Ovary (tissue), 3 donors: ENCODE results near the gene ACSL3.

Experiments
- EP300 ChIP-seq: sonication (generic); formaldehyde crosslinking; IDR thresholded peaks from one replicate; pipeline ENCODE4 v1.6.1; 2017; ENCODE audit warnings: antibody characterized with exemption
- POLR2A ChIP-seq: fragments of 450-650 bp; IDR thresholded peaks from one replicate; pipeline ENCODE4 v1.6.1; 2017; ENCODE audit warnings: antibody characterized with exemption, mild to moderate bottlenecking, moderate library complexity
- TF ChIP-seq, protein P1 (sequence below), 3 donors: fragments of 450-650 bp in 2 of 3; fragments of 200-600 bp in 1 of 3; IDR thresholded peaks; one replicate each; pipeline versions ENCODE4 v1.5.1 to v1.8.0; 2016 to 2022; ENCODE audit warnings: antibody characterized with exemption in 3 of 3, mild to moderate bottlenecking in 1 of 3
- donor health status: DM: no; HTN: no; CAD: no.

- TF ChIP-seq, protein P1, sequence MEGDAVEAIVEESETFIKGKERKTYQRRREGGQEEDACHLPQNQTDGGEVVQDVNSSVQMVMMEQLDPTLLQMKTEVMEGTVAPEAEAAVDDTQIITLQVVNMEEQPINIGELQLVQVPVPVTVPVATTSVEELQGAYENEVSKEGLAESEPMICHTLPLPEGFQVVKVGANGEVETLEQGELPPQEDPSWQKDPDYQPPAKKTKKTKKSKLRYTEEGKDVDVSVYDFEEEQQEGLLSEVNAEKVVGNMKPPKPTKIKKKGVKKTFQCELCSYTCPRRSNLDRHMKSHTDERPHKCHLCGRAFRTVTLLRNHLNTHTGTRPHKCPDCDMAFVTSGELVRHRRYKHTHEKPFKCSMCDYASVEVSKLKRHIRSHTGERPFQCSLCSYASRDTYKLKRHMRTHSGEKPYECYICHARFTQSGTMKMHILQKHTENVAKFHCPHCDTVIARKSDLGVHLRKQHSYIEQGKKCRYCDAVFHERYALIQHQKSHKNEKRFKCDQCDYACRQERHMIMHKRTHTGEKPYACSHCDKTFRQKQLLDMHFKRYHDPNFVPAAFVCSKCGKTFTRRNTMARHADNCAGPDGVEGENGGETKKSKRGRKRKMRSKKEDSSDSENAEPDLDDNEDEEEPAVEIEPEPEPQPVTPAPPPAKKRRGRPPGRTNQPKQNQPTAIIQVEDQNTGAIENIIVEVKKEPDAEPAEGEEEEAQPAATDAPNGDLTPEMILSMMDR (IDR thresholded peaks at IDR 0.05) = no peak
- TF ChIP-seq POLR2A (no peak), EP300 (no peak)
Measured at GRCh38 chr2:222943820-222944219, 83.0 kb downstream of the ACSL3 start.
